GM21367 (cell line): Measurements from ENCODE around the gene KIF3B.

Experiments
- ATAC-seq: cut with Tn5 transposase; IDR thresholded peaks from one replicate; pipeline ENCODE4 v1.9.1; 2021; ENCODE audit not compliant: unreplicated experiment

KIF3B gene

DNA sequence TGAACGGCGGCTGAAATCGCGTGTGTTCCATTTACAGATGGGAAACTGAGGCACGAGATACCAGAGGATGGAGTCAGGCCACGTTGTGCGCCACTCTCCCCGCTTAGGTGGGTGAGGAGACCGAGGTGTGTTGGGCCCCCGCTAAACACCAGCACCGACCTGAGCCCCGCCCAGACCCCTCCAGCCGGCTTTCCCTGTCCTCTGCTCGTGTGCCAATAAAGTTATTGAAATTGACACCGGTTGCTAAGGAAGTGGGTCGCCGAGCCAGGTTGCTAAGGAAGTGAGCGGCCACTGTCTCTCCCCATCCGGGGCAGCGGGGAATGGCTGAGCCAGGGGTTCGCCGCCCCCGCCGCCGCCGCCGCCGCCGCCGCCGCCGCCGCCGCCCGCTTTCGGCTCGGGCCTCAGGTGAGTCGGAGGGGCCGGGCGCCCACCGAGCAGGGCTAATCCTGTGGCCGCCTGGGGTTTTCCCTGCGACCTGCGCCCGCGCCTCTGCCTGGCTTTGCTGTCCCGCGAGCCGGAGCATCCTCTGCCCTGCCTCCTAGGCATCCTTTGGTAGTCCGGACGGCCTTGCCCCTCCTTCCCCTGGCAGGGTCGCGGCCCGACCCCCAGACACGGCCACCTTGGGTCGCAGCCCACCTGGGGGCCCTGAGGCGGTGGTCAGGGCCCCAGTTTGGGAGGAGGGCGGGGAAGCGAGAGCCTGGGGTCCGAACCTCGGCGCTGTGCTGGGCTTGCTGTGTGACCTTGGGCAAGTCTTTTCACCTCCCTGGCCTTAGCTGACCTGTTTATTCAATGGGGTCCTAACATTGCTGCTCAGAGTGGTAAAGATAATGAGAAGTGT is at the start of gene KIF3B:
Gene KIF3B, plus strand, starts transcription at position 291 of the 838 bp plus-strand sequence. CDS start 32,127 bp downstream, outside the sequence.
- peak; percentile 52 for ATAC-seq

DNA sequence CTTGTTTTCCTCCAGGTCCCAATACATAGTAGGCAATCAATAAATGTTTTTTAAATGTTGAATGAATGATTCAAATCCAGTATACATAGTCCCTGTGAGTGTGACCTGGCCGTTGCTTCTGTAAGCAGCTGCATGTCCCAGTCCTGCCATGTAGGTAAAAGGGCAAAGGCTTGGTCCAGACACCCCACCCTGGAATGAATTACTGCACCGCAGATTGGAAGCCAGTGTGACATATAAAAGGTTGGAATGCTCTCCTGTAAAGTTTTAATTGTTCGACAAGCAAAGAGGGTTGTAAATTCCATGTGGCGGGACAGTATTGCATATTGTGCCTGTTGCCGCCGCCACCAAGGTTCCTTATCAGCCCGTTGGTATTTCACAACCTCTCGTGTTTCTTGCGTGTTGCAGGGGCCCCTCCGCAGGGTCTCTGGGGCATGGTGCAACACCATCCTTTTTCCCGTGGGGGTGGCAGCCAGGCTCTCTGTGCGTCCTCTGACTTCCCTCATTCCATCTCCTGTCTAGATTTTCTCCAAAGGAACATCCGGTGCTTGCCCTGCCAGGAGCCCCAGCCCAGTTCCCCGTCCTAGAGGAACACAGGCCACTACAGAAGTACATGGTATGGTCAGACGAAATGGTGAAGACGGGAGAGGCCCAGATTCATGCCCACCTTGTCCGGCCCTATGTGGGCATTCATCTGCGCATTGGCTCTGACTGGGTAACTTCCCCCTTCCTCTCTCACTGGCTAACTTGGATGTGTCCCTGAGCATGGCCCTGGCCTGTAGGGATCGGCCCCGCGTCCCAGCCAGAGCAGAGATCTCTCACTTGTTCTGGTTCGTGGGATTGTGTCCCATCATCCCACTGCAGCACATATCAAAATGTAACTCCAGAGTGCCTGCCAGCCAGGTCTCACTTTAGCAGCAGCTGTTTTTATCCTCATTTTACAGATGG is 49.4 kb upstream of the KIF3B start:
- ATAC-seq, result no peak

DNA sequence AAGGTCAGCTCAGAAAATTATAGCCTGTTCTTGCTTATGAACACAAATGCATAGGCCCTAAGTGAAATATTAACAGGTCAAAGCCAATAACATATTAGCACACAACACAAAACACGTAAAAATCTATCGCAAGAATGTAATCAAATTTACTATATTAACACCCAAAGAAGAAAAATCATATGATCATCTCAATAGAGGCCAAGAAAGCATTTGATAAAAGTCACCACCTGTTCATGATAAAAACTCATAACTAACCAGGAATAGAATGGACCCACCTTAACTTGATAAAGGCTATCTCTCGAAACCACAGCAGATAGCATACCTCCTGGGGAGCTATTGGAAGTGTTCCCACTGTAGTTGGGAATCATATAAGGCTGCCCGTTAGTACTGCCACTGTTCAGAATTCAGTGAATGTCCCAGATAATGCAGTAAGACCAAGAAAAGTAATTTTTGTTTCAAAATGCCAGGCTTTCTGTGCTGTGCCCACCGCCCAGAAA is 48.2 kb upstream of the KIF3B start:
- no peak for ATAC-seq

DNA sequence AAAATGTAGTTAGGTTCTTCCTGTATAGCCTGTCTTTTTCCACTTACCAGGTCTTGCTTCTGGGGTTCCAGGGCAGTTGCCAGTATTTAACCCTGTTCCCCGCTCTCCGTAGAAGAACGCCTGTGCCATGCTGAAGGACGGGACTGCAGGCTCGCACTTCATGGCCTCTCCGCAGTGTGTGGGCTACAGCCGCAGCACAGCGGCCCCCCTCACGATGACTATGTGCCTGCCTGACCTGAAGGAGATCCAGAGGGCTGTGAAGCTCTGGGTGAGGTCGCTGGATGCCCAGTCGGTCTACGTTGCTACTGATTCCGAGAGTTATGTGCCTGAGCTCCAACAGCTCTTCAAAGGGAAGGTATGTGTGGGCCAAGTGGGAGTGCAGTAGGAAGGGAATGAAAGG is 46.7 kb upstream of the KIF3B start:
- ATAC-seq, result no peak

DNA sequence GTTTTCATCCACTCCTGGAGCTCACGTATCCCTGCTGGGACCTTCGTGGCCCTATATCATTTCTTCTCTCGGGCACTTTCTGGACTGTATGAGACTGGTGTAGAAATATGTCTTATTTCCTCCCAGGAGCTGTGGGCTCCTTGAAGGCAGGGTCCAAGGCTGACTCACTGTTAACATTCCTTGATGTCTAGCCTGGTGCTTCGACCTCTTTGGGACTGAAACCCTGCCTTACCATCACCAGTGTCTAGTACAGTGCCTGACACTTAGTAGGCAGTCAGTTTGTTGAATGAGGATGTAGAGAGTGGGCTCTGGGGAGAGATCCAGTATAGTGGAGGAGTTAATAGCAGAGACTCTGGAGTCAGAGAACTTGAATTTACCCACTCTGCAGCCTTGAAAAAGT is 46.2 kb upstream of the KIF3B start:
- no peak for ATAC-seq

DNA sequence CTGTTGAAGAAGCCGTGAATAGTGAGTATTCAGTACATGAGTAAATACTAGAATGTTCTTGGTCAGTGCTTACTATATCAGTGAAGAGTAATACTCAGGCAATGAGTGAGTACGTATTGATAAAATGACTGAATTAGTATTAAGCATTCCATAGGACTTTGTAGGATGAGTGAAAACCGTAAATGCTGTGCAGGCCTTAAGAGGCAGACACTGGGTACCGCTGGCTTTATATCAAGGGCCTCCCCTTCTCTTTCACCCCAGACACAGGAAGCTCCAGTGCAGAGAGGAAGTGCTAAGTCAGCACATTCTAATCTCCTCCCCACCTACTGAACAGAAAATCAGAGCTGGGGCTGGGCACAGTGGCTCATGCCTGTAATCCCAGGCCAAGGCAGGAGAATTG is 45.6 kb upstream of the KIF3B start:
- ATAC-seq, result no peak

DNA sequence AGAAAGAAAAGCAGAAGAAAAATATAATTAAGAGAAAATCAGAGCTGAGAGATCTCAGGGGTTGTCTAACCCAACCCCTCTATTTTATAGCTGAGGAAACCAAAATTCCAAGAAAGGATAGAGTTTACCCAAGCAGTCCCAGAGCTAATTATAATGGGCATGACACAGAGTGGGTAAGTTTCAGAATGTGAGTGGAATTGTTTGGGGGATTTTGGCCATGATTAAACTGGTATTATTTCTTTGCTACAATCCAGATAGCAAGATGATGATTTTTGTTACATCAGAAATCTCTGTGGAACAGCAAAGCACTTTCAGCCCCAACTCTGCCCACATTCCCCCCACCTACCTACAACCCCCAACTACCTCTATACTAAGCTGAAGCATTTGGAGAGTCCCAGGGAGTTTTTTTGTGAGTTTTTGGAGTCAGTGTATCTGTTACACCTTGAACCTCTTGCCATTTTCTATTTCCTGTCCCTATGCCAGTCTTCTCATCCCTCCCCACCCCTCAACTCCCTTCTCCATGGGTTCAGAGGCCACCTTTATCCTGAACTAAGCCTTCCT is 45.0 kb upstream of the KIF3B start:
- no peak for ATAC-seq

DNA sequence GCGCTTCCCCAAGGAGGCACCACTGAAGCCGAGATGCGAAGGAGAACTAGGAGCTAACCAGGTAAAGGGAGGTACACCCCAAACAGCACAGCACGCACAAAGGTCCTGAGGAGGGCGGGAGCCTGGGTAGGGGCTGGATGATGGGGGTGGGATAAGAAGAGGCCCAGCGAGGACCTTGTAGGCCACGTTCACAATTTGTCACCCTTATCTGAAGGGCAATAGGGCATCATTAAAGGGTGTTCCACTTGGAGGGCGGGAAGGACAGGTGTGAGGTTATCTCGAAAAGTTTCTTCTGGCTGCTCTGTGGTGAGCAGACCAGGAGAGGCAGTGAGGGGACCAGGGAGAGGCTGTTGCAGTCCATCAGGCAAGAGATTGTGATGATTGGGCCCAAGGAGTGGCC is 44.2 kb upstream of the KIF3B start:
- ATAC-seq, result no peak

DNA sequence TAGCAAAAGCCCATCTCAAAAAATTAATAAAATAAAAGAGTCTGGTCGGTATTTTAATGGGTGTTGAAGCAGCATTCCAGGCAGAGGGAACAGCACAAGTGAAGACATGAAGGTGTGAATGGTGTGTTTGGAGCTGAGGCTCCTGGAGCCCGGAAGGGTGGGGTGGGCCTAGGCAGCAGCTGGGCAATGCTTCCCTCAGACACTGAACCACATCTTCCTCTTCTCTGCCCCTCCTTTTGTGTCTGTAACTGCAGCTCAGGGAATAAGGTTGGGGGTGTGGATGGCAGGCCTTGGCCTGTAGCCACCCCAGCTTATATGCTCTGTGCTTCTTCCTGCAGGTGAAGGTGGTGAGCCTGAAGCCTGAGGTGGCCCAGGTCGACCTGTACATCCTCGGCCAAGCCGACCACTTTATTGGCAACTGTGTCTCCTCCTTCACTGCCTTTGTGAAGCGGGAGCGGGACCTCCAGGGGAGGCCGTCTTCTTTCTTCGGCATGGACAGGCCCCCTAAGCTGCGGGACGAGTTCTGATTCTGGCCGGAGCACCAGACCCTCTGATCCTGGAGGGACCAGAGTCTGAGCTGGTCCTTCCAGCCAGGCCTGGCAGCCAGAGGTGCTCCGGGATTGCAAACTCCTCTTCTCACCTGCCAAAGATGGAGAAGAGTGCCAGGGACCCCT is 43.2 kb upstream of the KIF3B start:
- no peak for ATAC-seq

DNA sequence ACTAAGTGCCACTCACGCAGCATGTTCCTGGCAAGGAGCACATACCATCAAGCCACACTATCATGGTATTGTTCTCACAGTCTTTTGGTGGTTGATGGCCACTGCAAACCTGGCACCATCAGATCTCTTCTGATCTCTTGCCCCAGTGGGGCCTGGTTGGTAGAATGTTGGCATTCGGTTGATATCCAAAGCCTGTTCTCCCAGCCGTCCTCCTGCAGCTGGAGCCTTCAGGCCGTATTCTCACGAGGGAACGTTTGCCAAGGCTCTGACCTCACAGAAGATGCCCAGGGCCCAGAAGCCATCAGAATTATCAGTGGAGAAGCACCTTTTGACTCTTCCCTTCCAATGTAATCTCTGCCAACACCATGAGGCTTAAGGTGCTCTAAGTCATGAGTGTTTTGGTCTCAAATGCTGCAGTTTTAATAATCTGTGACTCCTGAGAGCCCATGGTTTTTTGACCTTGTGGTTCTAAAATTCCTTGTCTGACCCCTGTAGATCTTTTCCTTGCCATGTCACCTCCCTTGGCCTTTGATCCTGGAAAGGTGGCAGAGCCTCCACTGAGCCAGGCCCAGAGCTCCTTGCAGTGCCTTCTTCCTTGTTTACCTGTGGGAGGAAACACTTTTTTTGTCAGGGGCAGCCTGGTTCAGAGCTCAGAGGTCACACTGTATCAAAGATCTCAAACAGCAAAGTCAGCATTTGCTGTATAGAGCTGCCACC is 42.0 kb upstream of the KIF3B start:
- no peak for ATAC-seq

DNA sequence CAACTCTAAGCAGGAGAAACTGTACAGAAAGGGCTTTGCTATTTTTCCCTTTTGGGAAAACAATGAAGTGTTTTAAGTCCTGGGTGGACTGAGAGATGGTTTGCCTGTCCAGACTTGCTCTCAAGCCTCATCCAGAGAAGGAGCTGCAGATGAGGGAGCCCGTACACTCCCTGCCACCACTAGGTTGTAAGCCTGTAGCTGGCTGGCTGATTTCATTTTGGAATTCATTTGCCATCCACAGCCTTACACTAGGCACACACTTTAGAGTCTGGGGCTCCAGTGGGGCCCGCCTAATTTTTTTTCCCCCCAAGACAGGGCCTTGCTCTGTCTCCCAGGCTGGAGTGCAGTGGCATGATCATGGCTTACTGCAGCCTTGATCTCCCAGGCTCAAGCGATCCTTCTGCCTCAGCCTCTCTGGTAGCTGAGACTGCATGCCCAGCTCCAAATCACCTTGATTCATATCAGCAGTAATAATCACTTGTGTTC is 41.4 kb upstream of the KIF3B start:
- ATAC-seq, result no peak

DNA sequence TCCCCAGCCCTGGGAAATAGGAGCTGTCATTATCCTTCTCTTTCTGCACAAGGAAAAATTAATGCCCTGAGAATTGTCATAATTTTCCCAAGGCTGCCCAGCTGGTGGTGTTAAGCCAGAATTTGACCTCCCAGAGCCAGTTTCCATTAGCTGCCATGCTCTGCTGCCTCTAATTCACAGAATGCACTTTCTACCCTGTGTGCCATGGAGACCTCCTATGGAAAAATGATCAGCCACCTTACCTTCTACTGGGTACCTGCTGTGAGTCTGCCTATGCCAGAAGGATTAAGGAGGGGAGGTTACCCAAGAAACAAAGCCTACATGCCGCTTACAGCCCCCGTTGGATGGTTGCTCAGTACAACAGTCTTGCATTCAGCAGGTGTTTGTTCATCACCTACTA is 40.6 kb upstream of the KIF3B start:
- ATAC-seq, result no peak

DNA sequence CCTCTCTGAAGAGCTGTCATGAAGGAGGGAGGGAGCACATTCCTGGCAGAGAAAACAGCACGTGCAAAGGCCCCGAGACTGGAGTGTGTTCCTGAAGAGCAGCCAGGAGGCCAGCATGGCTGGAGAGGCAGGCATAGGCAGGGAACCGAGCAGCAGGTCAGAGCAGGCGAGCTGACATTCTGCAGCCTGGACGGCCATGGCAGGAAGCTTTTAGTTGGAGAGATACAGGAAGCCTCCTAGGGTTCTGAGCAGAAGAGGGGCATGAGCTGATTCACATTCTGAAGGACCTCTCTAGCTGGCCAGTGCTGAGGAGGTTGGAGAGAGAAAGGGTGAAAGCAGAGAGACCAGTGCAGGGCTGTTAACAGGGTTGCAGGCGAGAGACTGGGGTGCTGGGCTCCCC is 40.0 kb upstream of the KIF3B start:
- ATAC-seq, result no peak

DNA sequence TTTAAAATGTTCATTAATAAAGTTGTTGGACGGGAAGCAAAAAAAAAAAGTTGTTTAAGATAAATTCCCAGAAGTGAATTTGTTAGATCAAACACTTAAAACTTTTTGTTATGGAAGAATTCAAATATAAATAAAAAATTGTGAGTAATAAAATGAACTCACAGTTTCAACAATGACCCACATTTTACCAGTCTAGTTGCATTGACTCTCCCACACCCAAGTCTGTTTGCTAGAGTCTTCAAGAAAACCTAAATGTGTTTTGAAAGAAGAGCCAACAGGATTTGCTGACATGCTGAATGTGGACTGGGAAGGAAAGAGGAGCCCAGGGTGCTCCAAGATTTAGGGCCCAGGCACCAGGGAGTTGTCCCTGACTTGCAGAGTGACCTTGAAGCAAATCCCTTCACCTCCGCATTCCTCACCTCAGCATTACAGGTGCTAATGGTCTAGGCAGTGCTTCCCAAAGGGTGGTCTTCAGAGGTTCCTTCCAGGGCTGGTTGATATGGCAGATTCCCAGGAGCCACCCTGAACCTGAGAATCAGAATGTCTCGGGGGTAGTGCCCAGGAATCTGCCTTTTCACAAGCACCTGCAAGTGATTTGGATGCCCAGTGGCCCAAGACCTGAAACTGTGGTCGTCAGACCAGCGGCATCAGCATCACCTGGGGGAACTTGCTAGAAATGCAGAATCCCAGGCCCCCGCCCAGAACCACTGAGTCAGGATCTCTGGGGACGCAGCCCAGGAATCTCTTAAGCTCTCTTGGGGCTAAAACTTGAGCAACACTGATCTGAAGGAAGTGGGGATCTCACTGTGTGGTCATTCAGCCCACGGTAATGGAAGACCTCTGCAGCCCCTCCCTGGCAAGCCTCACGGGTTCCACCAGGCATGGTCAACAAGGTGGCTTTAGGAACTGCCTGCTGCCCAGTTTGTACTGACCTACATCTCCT is 38.7 kb upstream of the KIF3B start:
- ATAC-seq, result no peak

DNA sequence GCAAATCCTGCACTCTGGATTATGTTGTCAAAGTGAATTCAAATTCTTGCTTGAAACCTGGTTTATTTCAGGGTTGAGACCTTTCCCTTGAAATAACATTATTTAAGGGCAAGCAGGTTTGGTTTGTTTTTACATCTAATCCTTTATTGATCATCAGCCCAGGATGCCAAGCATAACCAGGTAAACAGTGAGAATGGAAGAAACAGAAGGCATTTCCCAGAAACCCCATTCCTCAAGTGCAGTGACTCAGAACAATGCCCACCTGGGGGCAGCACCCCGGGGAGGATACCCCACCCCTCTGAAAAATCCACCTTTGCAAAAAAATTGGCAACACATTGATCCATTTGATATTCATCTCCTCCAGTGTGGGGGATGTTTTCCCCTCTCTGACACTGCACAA is 37.2 kb upstream of the KIF3B start:
- ATAC-seq, result no peak

DNA sequence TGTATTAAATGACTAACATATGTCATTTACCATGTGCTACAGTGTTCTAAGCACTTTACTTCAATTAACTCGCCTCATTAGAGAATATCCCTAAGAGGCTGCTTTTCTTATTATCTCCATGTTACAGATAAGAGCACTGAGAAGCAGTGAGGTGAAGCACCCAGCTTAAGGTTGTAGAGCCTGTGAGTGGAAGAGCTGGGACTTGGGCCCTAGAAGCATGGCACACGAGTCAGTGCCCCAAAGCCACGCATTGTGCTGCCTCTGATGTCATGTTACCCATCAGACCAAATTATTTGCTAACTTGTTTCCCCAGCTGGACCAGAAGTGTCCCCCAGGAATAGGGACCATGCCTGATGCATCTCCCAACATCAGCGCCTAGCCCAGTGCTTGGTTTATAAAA is 35.6 kb upstream of the KIF3B start:
- ATAC-seq, result no peak

DNA sequence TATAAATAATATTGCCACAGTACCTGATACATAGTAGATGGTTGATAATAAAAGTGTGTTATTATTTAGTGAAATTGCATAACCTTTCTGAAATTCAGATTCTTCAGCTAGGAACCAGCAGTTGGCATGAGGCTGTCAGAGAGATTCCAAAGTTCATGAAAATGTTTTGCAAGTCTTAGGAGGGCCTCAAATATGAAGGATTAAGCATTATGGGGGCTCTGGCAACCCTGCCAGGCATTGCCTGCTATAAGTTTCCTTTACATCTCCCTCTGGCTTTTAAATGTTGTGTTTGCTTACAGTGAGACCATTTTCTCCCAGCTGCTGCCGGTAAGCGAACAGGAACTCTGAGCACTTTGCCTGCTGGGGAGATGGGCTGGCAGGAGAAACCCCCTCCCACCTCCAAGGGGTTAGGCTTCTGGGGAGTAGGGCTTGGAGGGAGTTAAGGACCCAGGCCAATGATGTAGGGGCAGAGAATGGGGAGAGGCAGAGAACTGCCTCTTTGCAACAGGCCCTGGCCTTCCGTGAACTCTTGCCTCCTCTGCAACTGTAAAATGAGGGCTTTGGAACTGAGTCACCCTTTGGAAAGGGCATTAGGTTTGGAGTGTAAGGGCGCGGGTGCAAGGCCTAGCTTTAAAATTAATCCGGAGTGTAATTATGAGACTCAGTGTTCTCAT is 33.2 kb upstream of the KIF3B start:
- ATAC-seq, result no peak

DNA sequence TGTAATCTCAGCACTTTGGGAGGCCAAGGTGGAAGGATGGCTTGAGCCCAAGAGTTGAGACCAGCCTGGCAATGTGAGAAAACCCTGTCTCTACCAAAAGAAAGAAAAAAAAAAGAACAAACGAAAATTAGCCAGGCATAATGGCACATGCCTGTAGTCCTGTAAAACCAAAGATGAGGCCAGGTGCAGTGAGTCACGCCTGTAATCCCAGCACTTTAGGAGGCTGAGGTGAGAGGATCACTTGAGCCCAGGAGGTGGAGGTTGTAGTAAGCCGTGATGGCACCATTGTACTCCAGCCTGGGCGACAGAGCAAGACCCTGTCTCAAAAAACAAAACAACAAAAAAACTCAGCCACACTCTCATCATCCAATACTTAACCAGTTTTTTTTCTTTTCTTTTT is 32.5 kb upstream of the KIF3B start:
- ATAC-seq, result no peak
